ENCODE data around the gene IFITM10. TPM values are rescaled to one million over a fixed set of nuclear protein-coding genes. Genes with fewer than 3 reads are reported as not detected.

The IFITM10 gene
- total and polyA plus RNA-seq, 2 donors (not counting 1 experiment from before 2014, with no cell fraction given), result 0.09 to 1.7 TPM

DNA sequence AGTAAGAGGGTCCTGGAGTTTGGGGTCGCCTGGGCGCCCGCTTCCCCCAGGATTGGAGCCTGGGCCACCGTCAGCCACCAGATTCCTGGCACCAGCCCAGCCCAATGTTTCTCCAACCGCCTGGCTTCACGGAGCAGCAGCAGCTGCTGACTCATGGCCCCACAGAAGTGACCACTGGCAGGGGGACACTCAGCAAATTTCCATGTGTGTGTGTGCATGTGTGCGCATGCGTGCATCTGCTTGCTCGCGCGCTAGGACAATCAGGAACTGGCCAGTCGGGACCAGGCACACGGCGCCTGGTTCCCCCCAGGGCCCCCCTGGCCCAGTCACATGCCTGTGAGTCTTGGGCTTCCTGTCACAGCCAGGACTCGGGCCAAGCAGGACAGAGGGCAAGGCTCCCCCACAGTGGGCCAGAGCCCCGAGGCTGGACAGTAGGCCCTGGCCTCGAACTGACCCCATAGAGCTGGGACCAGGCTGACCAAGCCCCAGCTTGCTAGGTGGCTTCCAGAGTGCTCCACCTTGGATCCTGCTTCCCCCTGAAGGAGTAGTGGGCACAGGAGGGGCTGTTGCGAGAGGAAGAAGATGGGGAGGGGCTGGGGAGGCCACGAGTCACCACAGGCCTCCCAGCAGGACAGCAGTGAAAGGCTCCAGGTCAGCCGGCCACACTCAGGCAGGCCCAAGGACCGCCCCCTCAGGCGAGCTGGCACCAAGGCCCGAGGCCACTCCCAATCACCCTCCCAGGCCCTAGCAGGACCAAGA, 10.1 kb upstream of the IFITM10 start:
- Histone ChIP-seq H3K4me2 (replicated peaks; ENCODE audit: low read depth, low read length, poor library complexity, severe bottlenecking) (no peak overlapping the region), H3K27ac (ENCODE audit: low read length in 2 of 2) (no peak overlapping the region), H3K79me2 (ENCODE audit: control insufficient read depth, insufficient read depth, low read length) (peaks cover 19% of the 10 kb centered on the region), H3K4me1 (ENCODE audit: control insufficient read depth in 2 of 2, insufficient read depth in 2 of 2, low read length in 2 of 2) (peaks cover 16 to 48% of the 10 kb centered on the region in 2 donors), H3K4me3 (ENCODE audit: control extremely low read depth in 1 of 5, extremely low read depth in 1 of 5, insufficient read depth in 1 of 5, low read depth in 2 of 5, low read length in 4 of 5) (no peak overlapping the region), H3K9ac (ENCODE audit: low read length) (no peak overlapping the region), H3K9me3 (ENCODE audit: control extremely low read depth in 1 of 3, control insufficient read depth in 2 of 3, insufficient read depth in 1 of 3, low read length in 2 of 3) (no peaks in the 10 kb centered on the region), H3K27me3 (replicated peaks in 1 of 4; ENCODE audit: control extremely low read depth in 1 of 4, control insufficient read depth in 3 of 4, insufficient read depth in 4 of 4, low read length in 3 of 4) (no peaks in the 10 kb centered on the region), H4K20me1 (ENCODE audit: control insufficient read depth, insufficient read depth, low read length, poor library complexity, severe bottlenecking) (peaks cover 22% of the 10 kb centered on the region), H2AFZ (ENCODE audit: insufficient read depth, low read depth, low read length, poor library complexity, severe bottlenecking) (no peak overlapping the region), H3K36me3 (replicated peaks in 1 of 2; ENCODE audit: control extremely low read depth in 1 of 2, control insufficient read depth in 1 of 2, extremely low read depth in 1 of 2, insufficient read depth in 2 of 2, low read length in 1 of 2) (peaks cover 0 to 4% of the 10 kb centered on the region in 2 experiments)
- TF ChIP-seq EZH2 (IDR thresholded peaks at IDR 0.05; ENCODE audit: borderline replicate concordance, insufficient read depth, low read depth, low read length, poor library complexity, severe bottlenecking), result no peak
- TF ChIP-seq, protein P1, sequence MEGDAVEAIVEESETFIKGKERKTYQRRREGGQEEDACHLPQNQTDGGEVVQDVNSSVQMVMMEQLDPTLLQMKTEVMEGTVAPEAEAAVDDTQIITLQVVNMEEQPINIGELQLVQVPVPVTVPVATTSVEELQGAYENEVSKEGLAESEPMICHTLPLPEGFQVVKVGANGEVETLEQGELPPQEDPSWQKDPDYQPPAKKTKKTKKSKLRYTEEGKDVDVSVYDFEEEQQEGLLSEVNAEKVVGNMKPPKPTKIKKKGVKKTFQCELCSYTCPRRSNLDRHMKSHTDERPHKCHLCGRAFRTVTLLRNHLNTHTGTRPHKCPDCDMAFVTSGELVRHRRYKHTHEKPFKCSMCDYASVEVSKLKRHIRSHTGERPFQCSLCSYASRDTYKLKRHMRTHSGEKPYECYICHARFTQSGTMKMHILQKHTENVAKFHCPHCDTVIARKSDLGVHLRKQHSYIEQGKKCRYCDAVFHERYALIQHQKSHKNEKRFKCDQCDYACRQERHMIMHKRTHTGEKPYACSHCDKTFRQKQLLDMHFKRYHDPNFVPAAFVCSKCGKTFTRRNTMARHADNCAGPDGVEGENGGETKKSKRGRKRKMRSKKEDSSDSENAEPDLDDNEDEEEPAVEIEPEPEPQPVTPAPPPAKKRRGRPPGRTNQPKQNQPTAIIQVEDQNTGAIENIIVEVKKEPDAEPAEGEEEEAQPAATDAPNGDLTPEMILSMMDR (IDR thresholded peaks at IDR 0.05), result no peak
- CTCF ChIA-PET, result no interaction called here
- H3K27me3 Mint-ChIP-seq, result no peaks in the 10 kb centered on the region
- no peak for DNase-seq
- peaks cover 23% of the 10 kb centered on the region for H3K4me1 Mint-ChIP-seq
- POLR2A ChIA-PET, result no interaction called here
- 83% methylated on average over 21 of the region's 23 CpGs for WGBS (ENCODE audit: insufficient coverage)
- no peak overlapping the region for H3K27ac Mint-ChIP-seq
- intact Hi-C loops (cut with micrococcal nuclease), result loop anchor here (5.0 to 10.0 kb wide), 2 partner anchors 84 to 1232 kb away; partner anchors contain the start of gene NAP1L4
- no peak for ATAC-seq (ENCODE audit: low read depth)
- H3K4me3 Mint-ChIP-seq, result no peak overlapping the region
- H3K9me3 Mint-ChIP-seq (ENCODE audit: insufficient read depth), result no peaks in the 10 kb centered on the region

DNA sequence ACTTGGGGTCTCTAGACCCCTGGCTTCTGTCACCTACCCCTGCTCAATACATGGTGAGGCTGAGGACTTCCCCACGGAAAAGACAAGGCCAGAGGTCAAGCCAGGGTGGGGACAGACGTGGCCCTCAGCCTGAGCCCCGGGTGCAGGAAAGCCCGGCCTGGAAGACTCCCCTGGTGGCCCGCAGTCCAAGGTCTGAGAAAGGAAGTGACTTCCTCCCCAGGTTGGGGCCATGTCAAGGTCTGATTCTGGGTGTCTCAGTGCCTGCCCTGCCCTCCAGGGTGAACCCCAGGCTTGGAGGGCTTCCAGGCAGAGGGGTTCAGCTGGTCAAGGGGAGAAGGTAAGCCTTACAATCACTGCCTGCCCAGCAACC, 9.4 kb upstream of the IFITM10 start:
- Histone ChIP-seq H3K27ac (ENCODE audit: low read length in 2 of 2) (no peak overlapping the region), H3K9me3 (ENCODE audit: control extremely low read depth in 1 of 3, control insufficient read depth in 2 of 3, insufficient read depth in 1 of 3, low read length in 2 of 3) (no peaks in the 10 kb centered on the region), H2AFZ (ENCODE audit: insufficient read depth, low read depth, low read length, poor library complexity, severe bottlenecking) (no peak overlapping the region), H3K9ac (ENCODE audit: low read length) (no peak overlapping the region), H4K20me1 (ENCODE audit: control insufficient read depth, insufficient read depth, low read length, poor library complexity, severe bottlenecking) (peaks cover 22% of the 10 kb centered on the region), H3K79me2 (ENCODE audit: control insufficient read depth, insufficient read depth, low read length) (peaks cover 19% of the 10 kb centered on the region), H3K36me3 (replicated peaks in 1 of 2; ENCODE audit: control extremely low read depth in 1 of 2, control insufficient read depth in 1 of 2, extremely low read depth in 1 of 2, insufficient read depth in 2 of 2, low read length in 1 of 2) (peaks cover 0 to 4% of the 10 kb centered on the region in 2 experiments), H3K4me1 (ENCODE audit: control insufficient read depth in 2 of 2, insufficient read depth in 2 of 2, low read length in 2 of 2) (peaks cover 16 to 48% of the 10 kb centered on the region in 2 donors), H3K27me3 (replicated peaks in 1 of 4; ENCODE audit: control extremely low read depth in 1 of 4, control insufficient read depth in 3 of 4, insufficient read depth in 4 of 4, low read length in 3 of 4) (no peaks in the 10 kb centered on the region), H3K4me3 (ENCODE audit: control extremely low read depth in 1 of 5, extremely low read depth in 1 of 5, insufficient read depth in 1 of 5, low read depth in 2 of 5, low read length in 4 of 5) (no peak overlapping the region), H3K4me2 (replicated peaks; ENCODE audit: low read depth, low read length, poor library complexity, severe bottlenecking) (no peak overlapping the region)
- ATAC-seq (ENCODE audit: low read depth) (no peak), DNase-seq (no peak)
- TF ChIP-seq EZH2 (IDR thresholded peaks at IDR 0.05; ENCODE audit: borderline replicate concordance, insufficient read depth, low read depth, low read length, poor library complexity, severe bottlenecking), result no peak
- TF ChIP-seq, protein P1 (IDR thresholded peaks at IDR 0.05), result no peak
- no peak overlapping the region for H3K27ac Mint-ChIP-seq
- ChIA-PET POLR2A (no interaction called here), CTCF (no interaction called here)
- H3K9me3 Mint-ChIP-seq (ENCODE audit: insufficient read depth), result no peaks in the 10 kb centered on the region
- no peaks in the 10 kb centered on the region for H3K27me3 Mint-ChIP-seq
- no peak overlapping the region for H3K4me3 Mint-ChIP-seq
- peaks cover 23% of the 10 kb centered on the region for H3K4me1 Mint-ChIP-seq
- intact Hi-C loops (cut with micrococcal nuclease), result loop anchor here (5.0 to 10.0 kb wide), 2 partner anchors 85 to 1232 kb away; partner anchors contain the start of gene NAP1L4
- WGBS (ENCODE audit: insufficient coverage), result 51% methylated on average over 5 of the region's 5 CpGs

Measured in B cell (primary cell).